HepG2 (cell line): ENCODE data around the gene ADAMTS15. TPM values are rescaled to one million over a fixed set of nuclear protein-coding genes. Genes with fewer than 3 reads are reported as not detected.

Source experiments
- ATAC-seq: fragments of 200-7000 bp; cut with Tn5 transposase; 3 replicates; pipeline ENCODE4 v1.9.1; 2020; ENCODE audit warnings: mild to moderate bottlenecking, moderate library complexity
- BruUV-seq: library from RNA; stranded (reverse); fragments of 400-500 nt; replicated peaks from 2 replicates; lab custom pipeline; 2021; lab: Mats Ljungman, UMichigan
- CTCF ChIA-PET: fragments of 300-600 bp; formaldehyde crosslinking; extraction: SDS; loops from one replicate; lab custom pipeline; 2021; ENCODE audit warnings: low total read pairs, inconsistent platforms, low intra/inter-chr PET ratio; lab: Yijun Ruan, JAX
- POLR2A ChIA-PET: fragments of 350-600 bp; sonication (Branson Sonifier 250); formaldehyde crosslinking; loops from one replicate; lab custom pipeline; 2020; ENCODE audit warnings: antibody characterized with exemption, inconsistent platforms; lab: Yijun Ruan, JAX
- DNase-seq: peaks from one replicate; pipeline ENCODE4 v3.0.0-alpha.2; 2015; ENCODE audit warnings: low spot score
- FAIRE-seq: peaks from 3 replicates; lab custom pipeline; 2011; peaks lifted over from hg19 to GRCh38; lab: Jason Lieb, UNC
- H2AFZ ChIP-seq: one replicate; pipeline ENCODE4 v1.6.1; 2011; ENCODE audit warnings: low read length, inconsistent platforms
- H3K27ac ChIP-seq: fragments of 300-600 bp; 3 replicates; pipeline ENCODE4 v1.8.0; 2011; ENCODE audit warnings: mixed run types, mild to moderate bottlenecking, mixed read lengths, low read length, inconsistent platforms; ENCODE audit not compliant: insufficient read depth; ENCODE audit errors: extremely low read length
- H3K27me3 ChIP-seq, 2 experiments: fragments of 200-600 bp in 1 of 2; 2 replicates in 1 of 2; 3 replicates in 1 of 2; pipeline versions ENCODE4 v1.6.0 to v1.8.0; 2011; ENCODE audit warnings: low read length in 2 of 2, mild to moderate bottlenecking in 2 of 2, moderate library complexity in 2 of 2, inconsistent platforms in 1 of 2; ENCODE audit not compliant: insufficient read depth in 2 of 2, control insufficient read depth in 1 of 2
- H3K36me3 ChIP-seq, 2 experiments: fragments of 200-600 bp in 1 of 2; replicated peaks in 1 of 2; 2 replicates in 1 of 2; 3 replicates in 1 of 2; pipeline versions ENCODE4 v1.5.1 to v1.8.0; 2011; ENCODE audit warnings: low read length in 2 of 2, inconsistent platforms in 1 of 2; ENCODE audit not compliant: insufficient read depth in 2 of 2, control insufficient read depth in 1 of 2
- H3K4me1 ChIP-seq: 2 replicates; pipeline ENCODE4 v1.5.1; 2012; ENCODE audit warnings: low read length, inconsistent platforms; ENCODE audit not compliant: insufficient read depth
- H3K4me2 ChIP-seq: 2 replicates; pipeline ENCODE4 v1.6.0; 2011; ENCODE audit warnings: low read depth, low read length, inconsistent platforms
- H3K4me3 ChIP-seq, 3 experiments: fragments of 200-600 bp in 1 of 3; sonication (generic), shearing (Covaris generic) in 1 of 3; replicated peaks in 1 of 3; 2 replicates each; pipeline ENCODE4 v1.5.1; 2011 to 2016; ENCODE audit warnings: low read length in 3 of 3, inconsistent platforms in 2 of 3, low read depth in 2 of 3, mild to moderate bottlenecking in 2 of 3, control low read depth in 1 of 3, mixed read lengths in 1 of 3; ENCODE audit not compliant: insufficient read depth in 1 of 3
- H3K79me2 ChIP-seq: one replicate; pipeline ENCODE4 v1.6.1; 2011; ENCODE audit warnings: low read length, inconsistent platforms; ENCODE audit not compliant: insufficient read depth
- H3K9ac ChIP-seq: 2 replicates; pipeline ENCODE4 v1.6.0; 2011; ENCODE audit warnings: mild to moderate bottlenecking, low read depth, low read length, inconsistent platforms; ENCODE audit not compliant: insufficient read depth
- H3K9me3 ChIP-seq: 2 replicates; pipeline ENCODE4 v1.5.1; 2012; ENCODE audit warnings: mild to moderate bottlenecking, low read length
- H4K20me1 ChIP-seq: 2 replicates; pipeline ENCODE4 v1.6.0; 2011; ENCODE audit warnings: inconsistent platforms, mild to moderate bottlenecking, low read length, moderate library complexity; ENCODE audit not compliant: insufficient read depth
- ATF7-NPFF ChIP-seq: sonication (generic); formaldehyde crosslinking; IDR thresholded peaks from 2 replicates; pipeline ENCODE4 v1.8.1; 2023; ENCODE audit warnings: mild to moderate bottlenecking, low read depth, missing genetic modification reagents, moderate library complexity
- BCLAF1 ChIP-seq: fragments of 450-650 bp; IDR thresholded peaks from 2 replicates; pipeline ENCODE4 v1.6.1; 2017; ENCODE audit warnings: mild to moderate bottlenecking
- ESRRA ChIP-seq: sonication (generic); formaldehyde crosslinking; IDR thresholded peaks from 2 replicates; pipeline ENCODE4 v1.5.1; 2020; ENCODE audit warnings: mild to moderate bottlenecking, low read depth, missing genetic modification reagents
- NFE2L2 ChIP-seq: fragments of 150-350 bp; IDR thresholded peaks from 2 replicates; pipeline ENCODE4 v1.6.1; 2014; ENCODE audit warnings: low read length
- PRDM4 ChIP-seq: sonication (generic); formaldehyde crosslinking; IDR thresholded peaks from 2 replicates; pipeline ENCODE4 v1.9.0; 2021; ENCODE audit warnings: missing genetic modification reagents, borderline replicate concordance
- ZMAT5 ChIP-seq: sonication (generic); formaldehyde crosslinking; IDR thresholded peaks from 2 replicates; pipeline ENCODE4 v1.5.0; 2020; ENCODE audit warnings: mild to moderate bottlenecking, low read depth, missing genetic modification reagents, borderline replicate concordance
- ZNF101 ChIP-seq: sonication (generic); formaldehyde crosslinking; IDR thresholded peaks from 2 replicates; pipeline ENCODE4 v1.4.0; 2020; ENCODE audit warnings: mild to moderate bottlenecking, low read depth, missing genetic modification reagents, borderline replicate concordance
- ZNF20 ChIP-seq: sonication (generic); formaldehyde crosslinking; IDR thresholded peaks from 2 replicates; pipeline ENCODE4 v1.4.0; 2020; ENCODE audit warnings: mild to moderate bottlenecking, moderate library complexity, missing genetic modification reagents
- ZNF484 ChIP-seq: sonication (generic); formaldehyde crosslinking; IDR thresholded peaks from 2 replicates; pipeline ENCODE4 v1.5.1; 2020; ENCODE audit warnings: mild to moderate bottlenecking, low read depth, missing genetic modification reagents, borderline replicate concordance
- ZNF597 ChIP-seq: sonication (generic); formaldehyde crosslinking; IDR thresholded peaks from 2 replicates; pipeline ENCODE4 v1.5.0; 2020; ENCODE audit warnings: missing genetic modification reagents
- ZNF691 ChIP-seq: sonication (generic); formaldehyde crosslinking; IDR thresholded peaks from 2 replicates; pipeline ENCODE4 v1.4.0; 2020; ENCODE audit warnings: missing genetic modification reagents, low read depth, mild to moderate bottlenecking, borderline replicate concordance
- ZNF7 ChIP-seq: IDR thresholded peaks from 2 replicates; pipeline ENCODE4 v1.6.1; 2016; ENCODE audit warnings: missing biosample characterization, missing genetic modification reagents
- WGBS: methylation state at CpG from one replicate; pipeline ENCODE4 v1.1.6; 2017; ENCODE audit warnings: low lambda C conversion rate; 5-methylcytosine and 5-hydroxymethylcytosine counted together
- in situ Hi-C: cut with HindIII; loops from 2 replicates; pipeline ENCODE4 v1.10.0; 2017; ENCODE audit warnings: low pct_unique_long_range_greater_than_20kb; ENCODE audit not compliant: extremely low pct_ligation_motif_present
- intact Hi-C: fragments of 100-400 bp; cut with micrococcal nuclease; formaldehyde crosslinking; loops from one replicate; pipeline ENCODE4 v1.10.0; 2022; ENCODE audit not compliant: unreplicated experiment
- polyA plus RNA-seq, 8 experiments: library from polyadenylated mRNA; depleted of rRNA in 3 of 8; stranded (reverse) in 7 of 8; unstranded in 1 of 8; fragments of >200 nt; fragmentation: Illumina TruSeq in 4 of 8; extraction: Trizol in 4 of 8; gene quantifications; 2 replicates each; pipeline versions ENCODE4 v1.2.1 to v1.2.3, GENCODE V29; 2011 to 2016; ENCODE audit warnings: low read depth in 4 of 8, missing spikeins in 1 of 8, mixed read lengths in 1 of 8; ENCODE audit not compliant: insufficient read depth in 1 of 8
- total RNA-seq, 5 experiments: library from RNA; depleted of rRNA; stranded (reverse); fragments of >200 nt; fragmentation: Illumina TruSeq; extraction: Trizol; gene quantifications; 2 replicates each; pipeline ENCODE4 v1.2.3, GENCODE V29; 2016; ENCODE audit warnings: low read depth in 1 of 5

Gene ADAMTS15
- total and polyA plus RNA-seq, 2 of the 13 experiments (the other 11 are each of a cell fraction or from before 2014, with no cell fraction given), result 0.01 to 0.02 TPM

DNA sequence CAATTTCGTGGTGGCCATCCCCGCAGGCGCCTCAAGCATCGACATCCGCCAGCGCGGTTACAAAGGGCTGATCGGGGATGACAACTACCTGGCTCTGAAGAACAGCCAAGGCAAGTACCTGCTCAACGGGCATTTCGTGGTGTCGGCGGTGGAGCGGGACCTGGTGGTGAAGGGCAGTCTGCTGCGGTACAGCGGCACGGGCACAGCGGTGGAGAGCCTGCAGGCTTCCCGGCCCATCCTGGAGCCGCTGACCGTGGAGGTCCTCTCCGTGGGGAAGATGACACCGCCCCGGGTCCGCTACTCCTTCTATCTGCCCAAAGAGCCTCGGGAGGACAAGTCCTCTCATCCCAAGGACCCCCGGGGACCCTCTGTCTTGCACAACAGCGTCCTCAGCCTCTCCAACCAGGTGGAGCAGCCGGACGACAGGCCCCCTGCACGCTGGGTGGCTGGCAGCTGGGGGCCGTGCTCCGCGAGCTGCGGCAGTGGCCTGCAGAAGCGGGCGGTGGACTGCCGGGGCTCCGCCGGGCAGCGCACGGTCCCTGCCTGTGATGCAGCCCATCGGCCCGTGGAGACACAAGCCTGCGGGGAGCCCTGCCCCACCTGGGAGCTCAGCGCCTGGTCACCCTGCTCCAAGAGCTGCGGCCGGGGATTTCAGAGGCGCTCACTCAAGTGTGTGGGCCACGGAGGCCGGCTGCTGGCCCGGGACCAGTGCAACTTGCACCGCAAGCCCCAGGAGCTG is 24.8 kb downstream of the ADAMTS15 start (continued):
- no peak for TF ChIP-seq ZNF101 (CRISPR knock-in tag)

DNA sequence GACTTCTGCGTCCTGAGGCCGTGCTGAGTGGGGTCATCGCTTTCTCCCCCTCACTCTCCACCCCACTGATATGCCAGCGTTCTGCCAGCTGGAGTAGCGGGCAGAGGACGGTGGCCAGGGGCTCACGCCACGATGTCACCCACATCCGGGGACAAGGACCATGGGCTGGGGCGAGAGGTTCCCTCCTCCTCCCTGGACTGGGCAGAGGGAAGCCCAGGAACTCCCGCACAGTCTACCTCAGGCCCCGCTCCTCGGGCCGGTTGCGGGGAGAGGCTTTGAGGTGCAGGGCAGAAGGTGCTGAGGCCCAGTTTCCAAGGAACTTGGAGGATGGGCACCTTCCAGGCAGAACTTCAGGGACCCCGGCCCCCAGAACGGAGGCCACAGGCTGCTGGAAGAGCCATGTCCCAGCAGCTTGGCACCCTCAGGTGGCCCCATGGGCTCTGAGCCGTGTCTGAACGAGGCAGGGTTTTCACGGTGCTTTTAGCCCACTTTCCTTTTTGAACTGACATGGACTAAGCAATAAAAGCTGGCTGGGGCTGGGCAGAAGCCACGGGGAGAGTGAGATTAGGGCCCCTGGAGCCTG is 25.4 kb downstream of the ADAMTS15 start:
- no peak overlapping the region for H3K27ac ChIP-seq
- CTCF ChIA-PET, result no interaction called here
- H3K27me3 ChIP-seq, result peaks cover 4 to 26% of the 10 kb centered on the region in 2 experiments; a peak in 4 of 5 replicates
- intact Hi-C loops (no loop called here), in situ Hi-C loops (no loop called here)
- WGBS, result no CpG with 5 or more reads among the region's 21 CpGs
- H3K4me2 ChIP-seq, result no peak overlapping the region
- FAIRE-seq, result no peak
- no peaks in the 10 kb centered on the region for H3K4me1 ChIP-seq
- H3K9ac ChIP-seq, result no peak overlapping the region
- no peaks in the 10 kb centered on the region for H3K9me3 ChIP-seq
- H4K20me1 ChIP-seq, result no peaks in the 10 kb centered on the region
- no peaks in the 10 kb centered on the region for H3K36me3 ChIP-seq
- no peak overlapping the region for H2AFZ ChIP-seq
- POLR2A ChIA-PET, result no interaction called here
- H3K79me2 ChIP-seq, result no peaks in the 10 kb centered on the region
- no peak for ATAC-seq
- no peak overlapping the region for H3K4me3 ChIP-seq
- no TSS peak for BruUV-seq
- DNase-seq, result no peak
- no peak for TF ChIP-seq NFE2L2
- no peak for TF ChIP-seq ZNF20 (CRISPR knock-in tag)
- no peak for TF ChIP-seq ZNF484 (CRISPR knock-in tag)
- TF ChIP-seq ZMAT5 (CRISPR knock-in tag), result no peak
- no peak for TF ChIP-seq ZNF691 (CRISPR knock-in tag)
- TF ChIP-seq ZNF597 (CRISPR knock-in tag), result no peak
- no peak for TF ChIP-seq ZNF7 (CRISPR knock-in tag)
- no peak for TF ChIP-seq PRDM4 (CRISPR knock-in tag)
- no peak for TF ChIP-seq ATF7-NPFF
- TF ChIP-seq BCLAF1, result no peak
- no peak for TF ChIP-seq ESRRA
